GM12872 (cell line): ENCODE data around the gene FOXC1.

Experiments
- CTCF ChIP-seq: IDR thresholded peaks from 3 replicates; pipeline ENCODE4 v1.5.1; 2011; ENCODE audit warnings: low read depth, mild to moderate bottlenecking, low read length, moderate library complexity; ENCODE audit not compliant: insufficient read depth

Gene FOXC1

GRCh38 chr6:1606780-1607515 is 2.8 kb upstream of the FOXC1 start:
- TF ChIP-seq CTCF, result no peak

GRCh38 chr6:1607516-1608221 is 2.0 kb upstream of the FOXC1 start:
- TF ChIP-seq CTCF, result no peak

- no peak for TF ChIP-seq CTCF
Observed at GRCh38 chr6:1608222-1609040, 1.3 kb upstream of the FOXC1 start.

- no peak for TF ChIP-seq CTCF
Observed at GRCh38 chr6:1609041-1609647, 571 bp upstream of the FOXC1 start.

- TF ChIP-seq CTCF, result no peak
Observed at GRCh38 chr6:1610497-1611321, 994 bp downstream of the FOXC1 start.

- TF ChIP-seq CTCF, result no peak
Observed at GRCh38 chr6:1611322-1611571, 1.5 kb downstream of the FOXC1 start.
